ENCODE results near the gene BAZ1B.

GRCh38 chr7:73530800-73531199 lies 8.7 kb upstream of the BAZ1B start:
- TF ChIP-seq CTCF (IDR thresholded peaks at IDR 0.05) = no peak
- no peak for TF ChIP-seq POLR2A (IDR thresholded peaks at IDR 0.05)
- TF ChIP-seq EP300 (IDR thresholded peaks at IDR 0.05) = no peak

Data from stomach (tissue), 4 donors.